Measurements from ENCODE around the gene AKR1E2.

DNA sequence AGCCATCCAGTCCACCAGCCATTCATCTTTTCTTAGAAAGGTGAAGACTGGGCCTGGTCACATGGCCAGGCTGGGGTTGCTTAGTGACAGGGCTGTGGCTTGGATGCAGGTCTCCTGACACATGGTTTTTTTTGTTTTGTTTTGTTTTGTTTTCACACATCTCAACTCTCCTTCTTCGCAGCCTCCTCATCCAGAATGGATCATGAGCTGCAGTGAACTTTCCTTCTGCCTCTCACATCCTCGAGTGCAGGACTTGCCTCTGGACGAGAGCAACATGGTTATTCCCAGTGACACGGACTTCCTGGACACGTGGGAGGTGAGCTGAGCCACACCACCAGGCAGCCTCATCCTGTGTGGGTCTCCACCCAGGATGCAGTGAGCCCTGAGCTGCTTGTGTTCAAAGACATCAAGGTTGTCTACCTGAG is 9.5 kb downstream of the AKR1E2 start:
- no peak for TF ChIP-seq HNF4A (conservative IDR thresholded peaks at IDR 0.05)
- TF ChIP-seq CTCF (IDR thresholded peaks at IDR 0.05; ENCODE audit: low read depth, low read length, missing input control) = no peak
- no peak for TF ChIP-seq SP1 (IDR thresholded peaks at IDR 0.05)
- TF ChIP-seq, protein P1, sequence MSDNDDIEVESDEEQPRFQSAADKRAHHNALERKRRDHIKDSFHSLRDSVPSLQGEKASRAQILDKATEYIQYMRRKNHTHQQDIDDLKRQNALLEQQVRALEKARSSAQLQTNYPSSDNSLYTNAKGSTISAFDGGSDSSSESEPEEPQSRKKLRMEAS (IDR thresholded peaks at IDR 0.05) = no peak
- TF ChIP-seq, protein P2, sequence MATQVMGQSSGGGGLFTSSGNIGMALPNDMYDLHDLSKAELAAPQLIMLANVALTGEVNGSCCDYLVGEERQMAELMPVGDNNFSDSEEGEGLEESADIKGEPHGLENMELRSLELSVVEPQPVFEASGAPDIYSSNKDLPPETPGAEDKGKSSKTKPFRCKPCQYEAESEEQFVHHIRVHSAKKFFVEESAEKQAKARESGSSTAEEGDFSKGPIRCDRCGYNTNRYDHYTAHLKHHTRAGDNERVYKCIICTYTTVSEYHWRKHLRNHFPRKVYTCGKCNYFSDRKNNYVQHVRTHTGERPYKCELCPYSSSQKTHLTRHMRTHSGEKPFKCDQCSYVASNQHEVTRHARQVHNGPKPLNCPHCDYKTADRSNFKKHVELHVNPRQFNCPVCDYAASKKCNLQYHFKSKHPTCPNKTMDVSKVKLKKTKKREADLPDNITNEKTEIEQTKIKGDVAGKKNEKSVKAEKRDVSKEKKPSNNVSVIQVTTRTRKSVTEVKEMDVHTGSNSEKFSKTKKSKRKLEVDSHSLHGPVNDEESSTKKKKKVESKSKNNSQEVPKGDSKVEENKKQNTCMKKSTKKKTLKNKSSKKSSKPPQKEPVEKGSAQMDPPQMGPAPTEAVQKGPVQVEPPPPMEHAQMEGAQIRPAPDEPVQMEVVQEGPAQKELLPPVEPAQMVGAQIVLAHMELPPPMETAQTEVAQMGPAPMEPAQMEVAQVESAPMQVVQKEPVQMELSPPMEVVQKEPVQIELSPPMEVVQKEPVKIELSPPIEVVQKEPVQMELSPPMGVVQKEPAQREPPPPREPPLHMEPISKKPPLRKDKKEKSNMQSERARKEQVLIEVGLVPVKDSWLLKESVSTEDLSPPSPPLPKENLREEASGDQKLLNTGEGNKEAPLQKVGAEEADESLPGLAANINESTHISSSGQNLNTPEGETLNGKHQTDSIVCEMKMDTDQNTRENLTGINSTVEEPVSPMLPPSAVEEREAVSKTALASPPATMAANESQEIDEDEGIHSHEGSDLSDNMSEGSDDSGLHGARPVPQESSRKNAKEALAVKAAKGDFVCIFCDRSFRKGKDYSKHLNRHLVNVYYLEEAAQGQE (IDR thresholded peaks at IDR 0.05) = no peak
- TF ChIP-seq JUND (IDR thresholded peaks at IDR 0.05) = no peak
- TF ChIP-seq GABPA (IDR thresholded peaks at IDR 0.05 in 1 of 2, conservative IDR thresholded peaks at IDR 0.05 in 1 of 2) = no peak
- TF ChIP-seq YY1 (IDR thresholded peaks at IDR 0.05) = no peak
- TF ChIP-seq, protein P3, sequence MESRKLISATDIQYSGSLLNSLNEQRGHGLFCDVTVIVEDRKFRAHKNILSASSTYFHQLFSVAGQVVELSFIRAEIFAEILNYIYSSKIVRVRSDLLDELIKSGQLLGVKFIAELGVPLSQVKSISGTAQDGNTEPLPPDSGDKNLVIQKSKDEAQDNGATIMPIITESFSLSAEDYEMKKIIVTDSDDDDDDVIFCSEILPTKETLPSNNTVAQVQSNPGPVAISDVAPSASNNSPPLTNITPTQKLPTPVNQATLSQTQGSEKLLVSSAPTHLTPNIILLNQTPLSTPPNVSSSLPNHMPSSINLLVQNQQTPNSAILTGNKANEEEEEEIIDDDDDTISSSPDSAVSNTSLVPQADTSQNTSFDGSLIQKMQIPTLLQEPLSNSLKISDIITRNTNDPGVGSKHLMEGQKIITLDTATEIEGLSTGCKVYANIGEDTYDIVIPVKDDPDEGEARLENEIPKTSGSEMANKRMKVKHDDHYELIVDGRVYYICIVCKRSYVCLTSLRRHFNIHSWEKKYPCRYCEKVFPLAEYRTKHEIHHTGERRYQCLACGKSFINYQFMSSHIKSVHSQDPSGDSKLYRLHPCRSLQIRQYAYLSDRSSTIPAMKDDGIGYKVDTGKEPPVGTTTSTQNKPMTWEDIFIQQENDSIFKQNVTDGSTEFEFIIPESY (IDR thresholded peaks at IDR 0.05) = no peak
- TF ChIP-seq EGR1 (IDR thresholded peaks at IDR 0.05; ENCODE audit: low read depth in 2 of 2) = no peak
- TF ChIP-seq RAD21 (IDR thresholded peaks at IDR 0.05) = no peak
- no peak for TF ChIP-seq ATF3 (IDR thresholded peaks at IDR 0.05)
